Adrenal gland (tissue), 12 donors: ENCODE results near the gene PGP. TPM values are rescaled to one million over a fixed set of nuclear protein-coding genes. Genes with fewer than 3 reads are reported as not detected.
A peak's percentile ranks its signal among the peaks of the same experiment; 100 is the strongest.

Source experiments
- DNase-seq, 7 donors: peaks; one replicate each; pipeline ENCODE4 v3.0.0-alpha.2; 2019 to 2020
- H3K27ac ChIP-seq, 5 donors: fragments of 200-600 bp; sonication (generic) in 4 of 5; 1 replicate in 3 of 5; 2 replicates in 2 of 5; pipeline versions ENCODE4 v1.5.1 to v1.8.0; 2016 to 2020; ENCODE audit warnings: mild to moderate bottlenecking in 1 of 5
- H3K27me3 ChIP-seq: fragments of 200-600 bp; 2 replicates; pipeline ENCODE4 v1.8.0; 2021
- H3K36me3 ChIP-seq, 2 donors: fragments of 200-600 bp; replicated peaks in 1 of 2; 1 replicate in 1 of 2; 2 replicates in 1 of 2; pipeline versions ENCODE4 v1.5.1 to v1.8.0; 2018 to 2022
- H3K4me1 ChIP-seq, 2 donors: fragments of 200-600 bp; replicated peaks in 1 of 2; 1 replicate in 1 of 2; 2 replicates in 1 of 2; pipeline versions ENCODE4 v1.5.1 to v1.8.0; 2018 to 2021
- H3K4me3 ChIP-seq, 4 donors: fragments of 200-600 bp; sonication (generic) in 3 of 4; one replicate each; pipeline ENCODE4 v1.5.1; 2016 to 2018
- H3K9me3 ChIP-seq, 3 donors: fragments of 200-600 bp; sonication (generic) in 1 of 3; replicated peaks in 1 of 3; 1 replicate in 2 of 3; 2 replicates in 1 of 3; pipeline versions ENCODE4 v1.5.1 to v1.8.0; 2016 to 2021
- POLR2A ChIP-seq, 2 donors: fragments of 450-650 bp; IDR thresholded peaks; one replicate each; pipeline ENCODE4 v1.6.1; 2017; ENCODE audit warnings: antibody characterized with exemption in 2 of 2, mild to moderate bottlenecking in 2 of 2, moderate library complexity in 1 of 2
- WGBS, 4 donors: extraction: QIAGEN DNeasy Blood & Tissue Kit in 2 of 4; methylation state at CpG; one replicate each; pipeline versions ENCODE4 v1.1.5 to v1.1.7; 2013 to 2017; 5-methylcytosine and 5-hydroxymethylcytosine counted together
- intact Hi-C, 2 donors: fragments of 100-400 bp; cut with DNase I; formaldehyde crosslinking; loops; one replicate each; pipeline versions ENCODE4 v1.14.1 to v1.15.0; 2022 to 2023
- polyA plus RNA-seq, 3 donors: library from polyadenylated mRNA; stranded (reverse); fragments of 200-250 nt in 2 of 3; fragments of 350-450 nt in 1 of 3; fragmentation: Illumina TruSeq in 1 of 3; extraction: RNeasy Lipid Tissue Mini Kit (QIAGEN cat#74804) in 1 of 3; gene quantifications; one replicate each; pipeline ENCODE4 v1.2.3, GENCODE V29; 2013 to 2014
- total RNA-seq, 9 donors: library from RNA; depleted of rRNA in 4 of 9; stranded (reverse); fragments of >200 nt in 4 of 9; fragments of 120-200 nt in 1 of 9; fragmentation: NEBNext Ultra II Directional in 1 of 9; extraction: Animal tissue kit (Norgen Biotek cat#: 25700) in 1 of 9; gene quantifications; one replicate each; pipeline versions ENCODE4 v1.1.0 to v1.2.4, GENCODE V29; 2013 to 2023
- TF ChIP-seq, protein P1 (sequence below), 6 experiments: fragments of 450-650 bp in 4 of 6; fragments of 200-600 bp in 2 of 6; sonication (generic) in 1 of 6; IDR thresholded peaks; 1 replicate in 5 of 6; 2 replicates in 1 of 6; pipeline versions ENCODE4 v1.5.1 to v1.8.0; 2016 to 2021; ENCODE audit warnings: antibody characterized with exemption in 6 of 6, mild to moderate bottlenecking in 2 of 6, moderate library complexity in 1 of 6
- donor health status: healthy with polysubstance abuse.
- donor health status: Bipolar disorder and iron deficiency.
- donor health status: DM: yes; HTN: yes; CAD: no.
- donor health status: DM: no; HTN: no; CAD: no.
- donor health status: DM: no; HTN: no; CAD: no.
- donor health status: DM: yes; HTN: yes; CAD: no.

PGP gene
- total and polyA plus RNA-seq, 12 donors: 8.3 to 24.1 (median 13.6) TPM

DNA sequence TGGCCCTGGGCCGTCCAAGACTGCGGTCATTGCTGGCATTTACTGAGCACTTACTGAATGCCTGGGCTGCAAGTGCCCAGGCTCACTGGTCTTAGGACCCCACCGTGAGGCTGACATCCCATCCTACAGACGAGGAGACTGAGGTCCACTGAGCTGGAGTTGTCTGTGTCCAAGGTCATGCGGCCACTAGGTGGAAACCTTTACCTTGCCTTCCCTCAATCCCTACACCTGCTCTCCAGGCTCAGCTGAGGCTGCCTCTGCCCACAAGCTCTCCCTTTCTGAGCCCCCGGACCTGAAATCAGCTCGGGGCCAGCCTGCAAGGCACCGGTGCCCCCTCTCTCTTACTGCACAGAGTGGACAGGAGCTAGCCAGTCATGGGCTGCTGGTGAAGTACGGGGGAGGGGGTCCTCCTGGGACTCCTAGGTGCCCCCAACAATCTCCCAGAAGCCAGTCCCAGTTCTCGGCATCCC lies 19.8 kb downstream of the PGP start:
- Histone ChIP-seq H3K27ac (no peak overlapping the region), H3K36me3 (no peaks in the 10 kb centered on the region), H3K27me3 (peaks cover 14% of the 10 kb centered on the region), H3K4me3 (no peak overlapping the region), H3K9me3 (no peaks in the 10 kb centered on the region), H3K4me1 (peaks cover 0 to 8% of the 10 kb centered on the region in 2 donors)
- DNase-seq: no peak
- TF ChIP-seq, protein P1, sequence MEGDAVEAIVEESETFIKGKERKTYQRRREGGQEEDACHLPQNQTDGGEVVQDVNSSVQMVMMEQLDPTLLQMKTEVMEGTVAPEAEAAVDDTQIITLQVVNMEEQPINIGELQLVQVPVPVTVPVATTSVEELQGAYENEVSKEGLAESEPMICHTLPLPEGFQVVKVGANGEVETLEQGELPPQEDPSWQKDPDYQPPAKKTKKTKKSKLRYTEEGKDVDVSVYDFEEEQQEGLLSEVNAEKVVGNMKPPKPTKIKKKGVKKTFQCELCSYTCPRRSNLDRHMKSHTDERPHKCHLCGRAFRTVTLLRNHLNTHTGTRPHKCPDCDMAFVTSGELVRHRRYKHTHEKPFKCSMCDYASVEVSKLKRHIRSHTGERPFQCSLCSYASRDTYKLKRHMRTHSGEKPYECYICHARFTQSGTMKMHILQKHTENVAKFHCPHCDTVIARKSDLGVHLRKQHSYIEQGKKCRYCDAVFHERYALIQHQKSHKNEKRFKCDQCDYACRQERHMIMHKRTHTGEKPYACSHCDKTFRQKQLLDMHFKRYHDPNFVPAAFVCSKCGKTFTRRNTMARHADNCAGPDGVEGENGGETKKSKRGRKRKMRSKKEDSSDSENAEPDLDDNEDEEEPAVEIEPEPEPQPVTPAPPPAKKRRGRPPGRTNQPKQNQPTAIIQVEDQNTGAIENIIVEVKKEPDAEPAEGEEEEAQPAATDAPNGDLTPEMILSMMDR (IDR thresholded peaks at IDR 0.05): peak in 4 of 6 experiments; percentile 9 to 42 (median 24)
- no peak for TF ChIP-seq POLR2A (IDR thresholded peaks at IDR 0.05)
- intact Hi-C loops: no loop called here
- WGBS, 4 donors: 27 to 38% (median 36%) methylated on average over 7 to 10 of the region's 10 CpGs

DNA sequence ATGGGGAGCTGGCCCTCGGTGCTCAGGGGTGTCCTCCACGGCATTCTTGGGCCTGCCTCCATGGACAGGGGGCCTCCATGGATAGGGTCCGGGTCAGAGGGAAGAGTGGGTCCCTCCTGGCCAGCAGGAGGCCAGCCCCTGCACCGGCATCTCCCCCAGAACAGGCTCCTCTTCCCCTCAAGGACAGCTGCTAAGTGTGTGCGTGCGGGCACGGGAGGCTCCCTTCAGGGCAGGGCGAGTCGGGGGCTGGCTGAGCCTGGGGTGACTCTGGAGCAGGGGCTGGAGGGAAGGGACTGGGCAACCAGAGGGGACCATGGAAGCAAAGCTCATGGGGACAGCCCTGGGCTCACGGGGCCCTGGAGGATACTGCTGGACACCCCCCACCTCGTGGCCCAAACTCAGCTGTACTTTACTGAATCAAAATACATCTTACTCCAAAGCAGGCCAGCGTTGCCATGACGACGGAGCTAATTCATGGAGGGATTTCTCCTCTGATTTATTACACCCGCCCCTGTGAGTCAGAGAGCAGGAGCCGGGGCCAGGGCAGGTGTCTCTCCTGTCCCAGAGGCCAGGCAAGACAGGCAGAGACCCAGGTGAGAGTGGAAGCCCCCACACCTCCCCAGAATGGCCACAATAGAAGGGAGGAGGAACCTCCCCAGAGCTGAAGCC lies 20.3 kb downstream of the PGP start:
- H3K27me3 ChIP-seq: peaks cover 14% of the 10 kb centered on the region
- TF ChIP-seq POLR2A (IDR thresholded peaks at IDR 0.05): no peak
- TF ChIP-seq, protein P1 (IDR thresholded peaks at IDR 0.05): no peak
- WGBS, 4 donors: 17 to 30% (median 24%) methylated on average over 8 to 16 of the region's 16 CpGs
- peaks cover 0 to 8% of the 10 kb centered on the region in 2 donors for H3K4me1 ChIP-seq
- intact Hi-C loops: no loop called here
- no peaks in the 10 kb centered on the region for H3K9me3 ChIP-seq
- peak in 5 of 7 donors; percentile 49 to 75 (median 51) for DNase-seq
- no peak overlapping the region for H3K27ac ChIP-seq
- no peaks in the 10 kb centered on the region for H3K36me3 ChIP-seq
- no peak overlapping the region for H3K4me3 ChIP-seq

GRCh38 chr16:2191446-2191706 lies 23.3 kb downstream of the PGP start:
- no peaks in the 10 kb centered on the region for H3K9me3 ChIP-seq
- H3K4me3 ChIP-seq: no peak overlapping the region
- peaks cover 14% of the 10 kb centered on the region for H3K27me3 ChIP-seq
- H3K36me3 ChIP-seq: no peaks in the 10 kb centered on the region
- intact Hi-C loops: no loop called here
- H3K4me1 ChIP-seq: peaks cover 0 to 8% of the 10 kb centered on the region in 2 donors
- WGBS, 4 donors: 87 to 91% (median 88%) methylated on average over 10 to 11 of the region's 11 CpGs
- TF ChIP-seq, protein P1 (IDR thresholded peaks at IDR 0.05): no peak
- TF ChIP-seq POLR2A (IDR thresholded peaks at IDR 0.05): no peak
- DNase-seq: no peak
- no peak overlapping the region for H3K27ac ChIP-seq

GRCh38 chr16:2190659-2191445 lies 23.8 kb downstream of the PGP start:
- DNase-seq: no peak
- H3K36me3 ChIP-seq: no peaks in the 10 kb centered on the region
- peaks cover 13% of the 10 kb centered on the region for H3K27me3 ChIP-seq
- no peak for TF ChIP-seq POLR2A (IDR thresholded peaks at IDR 0.05)
- TF ChIP-seq, protein P1 (IDR thresholded peaks at IDR 0.05): no peak
- WGBS, 4 donors: 65 to 85% (median 79%) methylated on average over 5 to 25 of the region's 25 CpGs
- no peaks in the 10 kb centered on the region for H3K9me3 ChIP-seq
- intact Hi-C loops: no loop called here
- H3K27ac ChIP-seq: no peak overlapping the region
- H3K4me1 ChIP-seq: peaks cover 0 to 6% of the 10 kb centered on the region in 2 donors
- no peak overlapping the region for H3K4me3 ChIP-seq
